BJ (cell line): Measurements from ENCODE around the gene CREB3L2. TPM values are rescaled to one million over a fixed set of nuclear protein-coding genes. Genes with fewer than 3 reads are reported as not detected.
"Not testable (repeated sequence)": the region's sequence is repeated elsewhere in the genome, so short reads cannot be mapped to it uniquely, and the experiment has no call there.

Experiments
- CTCF ChIA-PET: fragments of 350-600 bp; formaldehyde crosslinking; extraction: SDS; loops from one replicate; lab custom pipeline; 2021; ENCODE audit warnings: antibody characterized with exemption, inconsistent platforms; lab: Yijun Ruan, JAX
- POLR2A ChIA-PET: fragments of 300-600 bp; sonication (Branson Sonifier 250); formaldehyde crosslinking; extraction: SDS; loops from one replicate; lab custom pipeline; 2021; ENCODE audit warnings: antibody characterized with exemption; lab: Charles Lee
- DNase-seq: peaks from one replicate; pipeline ENCODE4 v3.0.0-alpha.2; 2011; ENCODE audit warnings: low read depth
- H3K27me3 ChIP-seq: 2 replicates; pipeline ENCODE4 v1.6.0; 2011; ENCODE audit warnings: low read length; ENCODE audit not compliant: control insufficient read depth, insufficient read depth
- H3K36me3 ChIP-seq: 2 replicates; pipeline ENCODE4 v1.5.1; 2011; ENCODE audit warnings: low read length; ENCODE audit not compliant: control insufficient read depth, insufficient read depth
- H3K4me3 ChIP-seq: 2 replicates; pipeline ENCODE4 v1.5.1; 2011; ENCODE audit warnings: low read depth, mild to moderate bottlenecking, control low read depth, low read length
- CTCF ChIP-seq: IDR thresholded peaks from 2 replicates; pipeline ENCODE4 v1.5.1; 2011; ENCODE audit warnings: low read depth, mild to moderate bottlenecking, control low read depth, inconsistent platforms, low read length, moderate library complexity; ENCODE audit not compliant: insufficient read depth
- polyA plus RNA-seq: library from polyadenylated mRNA; depleted of rRNA; stranded (reverse); fragments of >200 nt; gene quantifications from 2 replicates; pipeline ENCODE4 v1.2.3, GENCODE V29; 2011

Gene CREB3L2
- polyA plus RNA-seq, 1 experiment = 62.2 TPM

- Histone ChIP-seq H3K36me3 (no peaks in the 10 kb centered on the region), H3K4me3 (no peak overlapping the region), H3K27me3 (peaks cover 3% of the 10 kb centered on the region; the same call in 1 of the 2 replicates)
- ChIA-PET CTCF (interaction anchor here (0.8 to 4.6 kb wide), 5 partner anchors 11 to 727 kb away, joined by 3 to 25 read pairs (median 5); partner anchors contain the start of gene CREB3L2), POLR2A (no interaction called here)
- no peak for TF ChIP-seq CTCF
- no peak for DNase-seq
Observed at GRCh38 chr7:138014686-138015085, 12.8 kb upstream of the CREB3L2 start.

- H3K36me3 ChIP-seq, DNase-seq, H3K4me3 ChIP-seq, H3K27me3 ChIP-seq, POLR2A ChIA-PET: not testable (repeated sequence)
- CTCF ChIA-PET = interaction anchor here (1.2 to 4.6 kb wide), 6 partner anchors 11 to 358 kb away, joined by 3 to 25 read pairs (median 4); partner anchors contain the start of gene CREB3L2
Observed at GRCh38 chr7:138014201-138014600, 12.3 kb upstream of the CREB3L2 start.

GRCh38 chr7:138009350-138009653 lies 7.4 kb upstream of the CREB3L2 start:
- H3K27me3 ChIP-seq = peaks cover under 1% of the 10 kb centered on the region; the same call in 1 of the 2 replicates
- ChIA-PET POLR2A (no interaction called here), CTCF (interaction anchor here (0.6 to 13.5 kb wide), 16 partner anchors 9 to 495 kb away, joined by 3 to 371 read pairs (median 4); no protein-coding TSS in a partner anchor)
- no peak for DNase-seq
- H3K4me3 ChIP-seq = no peak overlapping the region
- TF ChIP-seq CTCF = no peak
- no peaks in the 10 kb centered on the region for H3K36me3 ChIP-seq

- Histone ChIP-seq H3K4me3 (no peak overlapping the region), H3K27me3 (no peaks in the 10 kb centered on the region; the same call in 1 of the 2 replicates), H3K36me3 (no peaks in the 10 kb centered on the region)
- ChIA-PET CTCF (interaction anchor here (0.6 to 13.5 kb wide), 22 partner anchors 10 to 495 kb away, joined by 3 to 371 read pairs (median 4); no protein-coding TSS in a partner anchor), POLR2A (no interaction called here)
- no peak for DNase-seq
- peak; percentile 81 for TF ChIP-seq CTCF
Observed at GRCh38 chr7:138008588-138009349, 6.9 kb upstream of the CREB3L2 start.

GRCh38 chr7:138008019-138008587 lies 6.2 kb upstream of the CREB3L2 start:
- no peak for DNase-seq
- CTCF ChIA-PET = interaction anchor here (1.0 to 13.5 kb wide), 16 partner anchors 9 to 416 kb away, joined by 3 to 371 read pairs (median 4); no protein-coding TSS in a partner anchor
- no peaks in the 10 kb centered on the region for H3K27me3 ChIP-seq
- no peak for TF ChIP-seq CTCF
- no peaks in the 10 kb centered on the region for H3K36me3 ChIP-seq
- H3K4me3 ChIP-seq = no peak overlapping the region
- POLR2A ChIA-PET = no interaction called here
